Activated B cell treated with CpG ODN at 0.5 μM for 24 hours (primary cell): Measurements from ENCODE around the gene SH3GL3. TPM values are rescaled to one million over a fixed set of nuclear protein-coding genes. Genes with fewer than 3 reads are reported as not detected.

Experiments used
- ATAC-seq: fragments of 200-7000 bp; cut with Tn5 transposase; one replicate; pipeline ENCODE4 v1.10.0; 2021; ENCODE audit warnings: low read depth, mild to moderate bottlenecking, moderate library complexity
- CTCF ChIA-PET: fragments of 350-600 bp; sonication (Branson Sonifier 250); formaldehyde crosslinking; loops from one replicate; lab custom pipeline; 2021; ENCODE audit warnings: antibody characterized with exemption; lab: Charles Lee
- POLR2A ChIA-PET: fragments of 350-600 bp; sonication (Branson Sonifier 250); formaldehyde crosslinking; loops from one replicate; lab custom pipeline; 2021; ENCODE audit warnings: antibody characterized with exemption; lab: Charles Lee
- DNase-seq: peaks from one replicate; pipeline ENCODE4 v3.0.0; 2022
- H3K27ac Mint-ChIP-seq: one replicate; pipeline ENCODE4 v1.8.0; 2020; ENCODE audit warnings: mixed read lengths
- H3K27me3 Mint-ChIP-seq: one replicate; pipeline ENCODE4 v1.8.0; 2021; ENCODE audit warnings: mixed read lengths
- H3K36me3 Mint-ChIP-seq: one replicate; pipeline ENCODE4 v1.8.0; 2021; ENCODE audit warnings: low read depth, mixed read lengths
- H3K4me1 Mint-ChIP-seq: one replicate; pipeline ENCODE4 v1.8.0; 2021; ENCODE audit warnings: mixed read lengths
- H3K4me3 Mint-ChIP-seq: one replicate; pipeline ENCODE4 v1.8.0; 2020; ENCODE audit warnings: mild to moderate bottlenecking, mixed read lengths
- H3K9me3 Mint-ChIP-seq: one replicate; pipeline ENCODE4 v1.8.0; 2020; ENCODE audit warnings: mixed read lengths
- CTCF ChIP-seq: fragments of 200-600 bp; IDR thresholded peaks from one replicate; pipeline ENCODE4 v1.8.0; 2022; ENCODE audit warnings: antibody characterized with exemption, mild to moderate bottlenecking
- intact Hi-C: fragments of 100-400 bp; cut with micrococcal nuclease; formaldehyde crosslinking; loops from one replicate; pipeline ENCODE4 v1.15.1; 2024
- total RNA-seq: library from RNA; stranded (reverse); gene quantifications from 2 replicates; pipeline ENCODE4 v1.2.3, GENCODE V29; 2022

The SH3GL3 gene
- total RNA-seq, 1 donor from 2014 or later: not detected

DNA sequence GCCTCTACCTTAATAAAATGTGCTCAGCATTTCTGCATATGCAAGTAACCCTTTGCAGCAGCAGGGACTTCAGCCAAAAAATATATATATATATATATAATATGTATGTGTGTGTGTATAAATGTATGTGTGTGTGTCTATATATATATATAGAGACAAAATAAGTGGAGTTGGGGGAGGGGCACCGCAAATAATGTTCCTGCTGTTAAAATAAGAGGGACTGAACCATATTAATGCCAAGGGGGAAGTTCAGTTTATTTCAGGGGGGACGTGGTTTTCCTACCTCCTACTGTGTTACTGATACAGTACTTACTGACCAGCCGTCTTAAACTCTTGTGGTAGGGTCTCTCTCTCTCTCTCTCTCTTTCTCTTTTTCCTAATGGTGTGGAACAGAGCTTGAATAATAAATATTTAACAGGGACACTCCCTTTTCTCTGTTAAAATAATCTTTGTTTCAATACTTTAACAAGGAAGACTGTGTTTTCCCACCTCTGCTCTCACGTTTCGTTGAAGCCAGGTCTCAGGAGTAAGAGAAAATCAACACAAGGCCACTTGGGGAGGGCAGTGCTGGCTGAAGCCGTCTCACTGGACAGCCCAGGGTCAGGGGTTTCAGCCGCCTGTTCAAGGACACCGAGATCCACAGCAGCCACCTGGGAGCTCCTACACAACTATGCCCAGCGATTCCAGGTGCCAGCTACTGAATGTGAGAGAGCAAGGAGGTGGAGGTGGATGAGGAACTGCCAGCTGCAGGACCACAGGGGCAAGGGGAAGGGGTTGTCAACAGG, 164.0 kb downstream of the SH3GL3 start:
- TF ChIP-seq CTCF: no peak
- no peaks in the 10 kb centered on the region for H3K36me3 Mint-ChIP-seq
- intact Hi-C loops: no loop called here
- H3K27ac Mint-ChIP-seq: no peak overlapping the region
- H3K9me3 Mint-ChIP-seq: no peaks in the 10 kb centered on the region
- H3K4me3 Mint-ChIP-seq: no peak overlapping the region
- H3K4me1 Mint-ChIP-seq: no peaks in the 10 kb centered on the region
- DNase-seq (no peak), ATAC-seq (no peak)
- CTCF ChIA-PET: no interaction called here
- peaks cover 3% of the 10 kb centered on the region for H3K27me3 Mint-ChIP-seq
- POLR2A ChIA-PET: no interaction called here

- no peak for TF ChIP-seq CTCF
- Mint-ChIP-seq H3K4me1 (no peaks in the 10 kb centered on the region), H3K36me3 (no peaks in the 10 kb centered on the region), H3K9me3 (no peaks in the 10 kb centered on the region), H3K4me3 (no peak overlapping the region), H3K27me3 (no peaks in the 10 kb centered on the region), H3K27ac (no peak overlapping the region)
- ChIA-PET CTCF (no interaction called here), POLR2A (no interaction called here)
- DNase-seq (no peak), ATAC-seq (no peak)
- intact Hi-C loops: no loop called here
Measured at GRCh38 chr15:83612226-83612625, 165.1 kb downstream of the SH3GL3 start.

DNA sequence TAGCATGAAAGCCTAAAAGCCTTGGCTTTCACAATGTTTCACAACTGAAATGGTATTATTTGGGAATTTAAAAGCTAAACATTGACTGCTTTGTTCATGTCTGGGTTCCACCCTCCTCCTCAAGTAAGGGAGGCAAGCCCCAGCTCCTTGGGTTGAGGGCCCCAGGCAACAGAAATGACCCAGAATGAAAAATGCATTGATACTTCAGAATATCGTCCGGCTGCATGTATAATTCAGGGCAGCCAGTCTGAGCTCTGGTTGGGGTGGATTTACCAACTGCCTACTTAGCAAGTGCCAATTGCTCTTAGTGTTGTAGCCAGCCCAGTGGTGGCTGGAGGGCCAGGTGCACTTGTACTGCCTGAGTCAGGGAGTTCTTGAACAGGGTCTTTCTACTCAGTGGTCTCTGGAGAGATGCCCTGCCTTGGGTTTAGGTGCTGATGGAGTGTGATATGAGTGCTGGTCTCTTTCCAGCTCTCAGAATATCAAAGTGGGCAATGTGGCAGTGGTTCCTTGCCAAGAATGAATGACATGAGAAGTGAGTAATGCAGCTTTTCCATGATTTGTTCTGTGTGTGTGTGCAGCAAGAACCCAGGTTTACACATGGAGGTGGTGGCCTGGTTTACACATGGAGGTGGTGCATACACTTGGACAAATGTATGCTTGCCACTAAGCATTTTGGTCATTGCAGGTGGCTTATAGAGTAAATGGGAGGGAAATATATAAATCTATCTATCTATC, 165.9 kb downstream of the SH3GL3 start:
- POLR2A ChIA-PET: no interaction called here
- H3K27ac Mint-ChIP-seq: no peak overlapping the region
- CTCF ChIA-PET: no interaction called here
- H3K27me3 Mint-ChIP-seq: no peaks in the 10 kb centered on the region
- intact Hi-C loops: no loop called here
- DNase-seq (no peak), ATAC-seq (no peak)
- no peaks in the 10 kb centered on the region for H3K9me3 Mint-ChIP-seq
- no peaks in the 10 kb centered on the region for H3K4me1 Mint-ChIP-seq
- TF ChIP-seq CTCF: no peak
- H3K4me3 Mint-ChIP-seq: no peak overlapping the region
- no peaks in the 10 kb centered on the region for H3K36me3 Mint-ChIP-seq

DNA sequence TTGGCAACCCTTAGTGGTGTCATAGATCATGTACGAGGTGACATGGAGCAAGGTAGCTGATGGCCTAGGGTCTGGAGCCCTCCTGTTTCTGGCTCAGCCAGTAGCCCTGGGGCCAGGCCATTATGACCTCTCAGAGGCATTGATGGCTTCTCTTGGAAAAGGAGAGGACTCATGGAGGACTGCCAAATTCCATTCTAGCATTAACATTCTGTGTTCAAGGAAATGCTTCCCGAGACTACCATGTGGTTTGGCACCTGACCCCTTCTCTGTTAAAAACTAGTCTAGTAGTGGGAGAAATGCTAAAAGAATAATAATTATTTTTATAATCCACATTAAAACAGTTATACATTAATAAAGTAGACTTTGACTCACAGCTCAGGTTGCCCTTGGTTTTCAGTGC, 166.6 kb downstream of the SH3GL3 start:
- Mint-ChIP-seq H3K4me1 (no peaks in the 10 kb centered on the region), H3K27ac (no peak overlapping the region), H3K4me3 (no peak overlapping the region), H3K27me3 (no peaks in the 10 kb centered on the region), H3K36me3 (no peaks in the 10 kb centered on the region), H3K9me3 (no peaks in the 10 kb centered on the region)
- no peak for TF ChIP-seq CTCF
- intact Hi-C loops: no loop called here
- DNase-seq (no peak), ATAC-seq (no peak)
- ChIA-PET CTCF (no interaction called here), POLR2A (no interaction called here)

DNA sequence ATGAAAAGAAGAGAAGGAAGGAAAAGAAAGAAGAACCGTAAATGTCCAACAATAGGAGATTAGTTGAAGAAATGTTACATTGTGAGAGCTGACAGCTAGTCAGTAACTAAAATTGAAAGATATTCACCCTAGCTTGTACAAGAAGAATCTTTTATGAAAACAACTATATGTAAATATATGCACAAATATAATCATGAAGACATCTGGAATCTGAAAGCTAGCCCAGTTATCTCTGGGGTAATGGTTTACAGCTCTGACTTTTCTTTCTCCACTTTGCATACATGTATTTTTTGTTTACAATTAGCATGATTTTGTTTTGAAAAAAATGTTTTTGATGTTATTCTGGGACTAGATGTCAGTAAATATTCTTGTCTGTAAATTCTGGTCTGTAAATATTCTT, 169.7 kb downstream of the SH3GL3 start:
- TF ChIP-seq CTCF: no peak
- CTCF ChIA-PET: no interaction called here
- H3K27ac Mint-ChIP-seq: no peak overlapping the region

More for the DNA sequence above, 169.7 kb downstream of the SH3GL3 start:
- no peaks in the 10 kb centered on the region for H3K27me3 Mint-ChIP-seq
- no peak overlapping the region for H3K4me3 Mint-ChIP-seq
- H3K9me3 Mint-ChIP-seq: no peaks in the 10 kb centered on the region
- ATAC-seq: no peak
- POLR2A ChIA-PET: no interaction called here
- no peaks in the 10 kb centered on the region for H3K4me1 Mint-ChIP-seq
- intact Hi-C loops: no loop called here
- no peaks in the 10 kb centered on the region for H3K36me3 Mint-ChIP-seq
- no peak for DNase-seq
